Common myeloid progenitor, CD34-positive (primary cell): ENCODE data around the gene KHSRP.

Experiments used
- CTCF ChIA-PET: fragments of 350-600 bp; sonication (Branson Sonifier 250); formaldehyde crosslinking; loops from one replicate; lab custom pipeline; 2021; ENCODE audit warnings: antibody characterized with exemption; lab: Charles Lee
- POLR2A ChIA-PET: fragments of 350-600 bp; sonication (Branson Sonifier 250); formaldehyde crosslinking; loops from one replicate; lab custom pipeline; 2021; ENCODE audit warnings: antibody characterized with exemption; lab: Charles Lee
- DNase-seq, 3 donors: peaks; one replicate each; pipeline versions ENCODE4 v3.0.0 to v3.0.0-alpha.2; 2013
- H3K27ac ChIP-seq, 2 experiments: 1 replicate in 1 of 2; 2 replicates in 1 of 2; pipeline ENCODE4 v1.7.0; 2013; ENCODE audit warnings: inconsistent platforms in 2 of 2, low read length in 2 of 2, mild to moderate bottlenecking in 2 of 2, low read depth in 1 of 2, moderate library complexity in 1 of 2; ENCODE audit not compliant: severe bottlenecking in 2 of 2, insufficient read depth in 1 of 2, poor library complexity in 1 of 2
- H3K27me3 ChIP-seq, 5 experiments: replicated peaks in 2 of 5; 1 replicate in 3 of 5; 2 replicates in 2 of 5; pipeline versions ENCODE4 v1.6.1 to v1.7.0; 2013; ENCODE audit warnings: low read length in 4 of 5, mild to moderate bottlenecking in 2 of 5, moderate library complexity in 2 of 5, inconsistent platforms in 1 of 5; ENCODE audit not compliant: insufficient read depth in 5 of 5, control insufficient read depth in 4 of 5
- H3K36me3 ChIP-seq, 4 experiments: 1 replicate in 2 of 4; 2 replicates in 2 of 4; pipeline versions ENCODE4 v1.6.1 to v1.7.0; 2013; ENCODE audit warnings: low read length in 3 of 4, control low read depth in 1 of 4, mild to moderate bottlenecking in 1 of 4; ENCODE audit not compliant: control insufficient read depth in 4 of 4, insufficient read depth in 4 of 4
- H3K4me1 ChIP-seq, 4 experiments: 1 replicate in 3 of 4; 2 replicates in 1 of 4; pipeline versions ENCODE4 v1.6.1 to v1.7.1; 2013; ENCODE audit warnings: low read length in 3 of 4, mild to moderate bottlenecking in 3 of 4, control low read depth in 1 of 4, inconsistent platforms in 1 of 4, moderate library complexity in 1 of 4; ENCODE audit not compliant: control insufficient read depth in 4 of 4, insufficient read depth in 4 of 4; ENCODE audit errors: control extremely low read depth in 1 of 4
- H3K4me3 ChIP-seq, 7 experiments: 1 replicate in 4 of 7; 2 replicates in 3 of 7; pipeline versions ENCODE4 v1.5.1 to v1.7.0; 2013; ENCODE audit warnings: mild to moderate bottlenecking in 7 of 7, low read length in 6 of 7, moderate library complexity in 6 of 7, inconsistent platforms in 2 of 7, low read depth in 2 of 7, control low read depth in 1 of 7; ENCODE audit not compliant: insufficient read depth in 4 of 7, control insufficient read depth in 1 of 7; ENCODE audit errors: extremely low read depth in 1 of 7
- H3K9me3 ChIP-seq, 5 experiments: 1 replicate in 4 of 5; 2 replicates in 1 of 5; pipeline versions ENCODE4 v1.6.1 to v1.7.1; 2013; ENCODE audit warnings: low read length in 4 of 5, mild to moderate bottlenecking in 2 of 5, inconsistent platforms in 1 of 5, low read depth in 1 of 5, moderate library complexity in 1 of 5; ENCODE audit not compliant: control insufficient read depth in 4 of 5, insufficient read depth in 2 of 5; ENCODE audit errors: control extremely low read depth in 1 of 5
- WGBS: methylation state at CpG from one replicate; pipeline ENCODE4 v1.1.5; 2013; ENCODE audit not compliant: insufficient coverage; 5-methylcytosine and 5-hydroxymethylcytosine counted together

The KHSRP gene

GRCh38 chr19:6417713-6418561 is 6.7 kb downstream of the KHSRP start:
- no peak overlapping the region for H3K27ac ChIP-seq
- 98% methylated on average over 26 of the region's 33 CpGs for WGBS
- H3K9me3 ChIP-seq, result no peaks in the 10 kb centered on the region
- no peak overlapping the region for H3K4me3 ChIP-seq
- ChIA-PET POLR2A (interaction anchor here (0.8 kb wide), 1 partner anchor 13 kb away, joined by 5 read pairs; no protein-coding TSS in a partner anchor), CTCF (interaction anchor here (1.2 kb wide), 1 partner anchor 200 kb away, joined by 3 read pairs; no protein-coding TSS in a partner anchor)
- DNase-seq, result no peak
- peaks cover 9 to 92% (median 74%) of the 10 kb centered on the region in 4 experiments for H3K36me3 ChIP-seq
- H3K4me1 ChIP-seq, result peaks cover 0 to 12% (median 9%) of the 10 kb centered on the region in 4 experiments
- H3K27me3 ChIP-seq, result no peaks in the 10 kb centered on the region

- ChIA-PET POLR2A (interaction anchor here (0.8 kb wide), 1 partner anchor 12 kb away, joined by 5 read pairs; no protein-coding TSS in a partner anchor), CTCF (interaction anchor here (0.6 to 1.2 kb wide), 2 partner anchors 54 to 199 kb away, joined by 3 read pairs; no protein-coding TSS in a partner anchor)
- H3K4me3 ChIP-seq, result no peak overlapping the region
- no peak overlapping the region for H3K27ac ChIP-seq
- 96% methylated on average over 26 of the region's 29 CpGs for WGBS
- peaks cover 0 to 1% (median 0%) of the 10 kb centered on the region in 4 experiments for H3K4me1 ChIP-seq
- no peaks in the 10 kb centered on the region for H3K27me3 ChIP-seq
- no peaks in the 10 kb centered on the region for H3K9me3 ChIP-seq
- DNase-seq, result no peak
- H3K36me3 ChIP-seq, result peaks cover 9 to 83% (median 69%) of the 10 kb centered on the region in 4 experiments
Measured at GRCh38 chr19:6416658-6417405, 7.8 kb downstream of the KHSRP start.

GRCh38 chr19:6415591-6416190 is 8.9 kb downstream of the KHSRP start:
- CTCF ChIA-PET, result no interaction called here
- POLR2A ChIA-PET, result interaction anchor here (0.6 kb wide), 1 partner anchor 120 kb away, joined by 3 read pairs; no protein-coding TSS in a partner anchor
- Histone ChIP-seq H3K9me3 (no peaks in the 10 kb centered on the region), H3K4me1 (no peaks in the 10 kb centered on the region), H3K4me3 (no peak overlapping the region), H3K27me3 (no peaks in the 10 kb centered on the region), H3K27ac (no peak overlapping the region), H3K36me3 (peaks cover 7 to 72% (median 60%) of the 10 kb centered on the region in 4 experiments)
- 98% methylated on average over 15 of the region's 32 CpGs for WGBS
- DNase-seq, result no peak

GRCh38 chr19:6414793-6415590 is 9.6 kb downstream of the KHSRP start:
- Histone ChIP-seq H3K27me3 (no peaks in the 10 kb centered on the region), H3K36me3 (peaks cover 4 to 65% (median 53%) of the 10 kb centered on the region in 4 experiments), H3K27ac (no peak overlapping the region), H3K9me3 (no peaks in the 10 kb centered on the region), H3K4me3 (no peak overlapping the region), H3K4me1 (no peaks in the 10 kb centered on the region)
- no peak for DNase-seq
- ChIA-PET POLR2A (no interaction called here), CTCF (no interaction called here)
- 96% methylated on average over 37 of the region's 47 CpGs for WGBS

- H3K4me1 ChIP-seq, result no peaks in the 10 kb centered on the region
- ChIA-PET POLR2A (no interaction called here), CTCF (no interaction called here)
- no peak for DNase-seq
- 86% methylated on average over 23 of the region's 42 CpGs for WGBS
- no peak overlapping the region for H3K27ac ChIP-seq
- H3K9me3 ChIP-seq, result no peaks in the 10 kb centered on the region
- H3K36me3 ChIP-seq, result peaks cover 4 to 55% (median 43%) of the 10 kb centered on the region in 4 experiments
- no peak overlapping the region for H3K4me3 ChIP-seq
- H3K27me3 ChIP-seq, result no peaks in the 10 kb centered on the region
Measured at GRCh38 chr19:6413721-6414643, 10.6 kb downstream of the KHSRP start.

- Histone ChIP-seq H3K27me3 (no peaks in the 10 kb centered on the region), H3K4me1 (no peaks in the 10 kb centered on the region), H3K9me3 (no peaks in the 10 kb centered on the region), H3K27ac (no peak overlapping the region), H3K4me3 (no peak overlapping the region), H3K36me3 (peaks cover 4 to 48% (median 38%) of the 10 kb centered on the region in 4 experiments)
- no peak for DNase-seq
- ChIA-PET POLR2A (no interaction called here), CTCF (no interaction called here)
- WGBS, result 100% methylated on average over 1 of the region's 10 CpGs
Measured at GRCh38 chr19:6413291-6413690, 11.3 kb downstream of the KHSRP start.
